Mammary epithelial cell (primary cell): ENCODE data around the gene SPTBN1.

Experiments
- CTCF ChIP-seq, 2 donors: IDR thresholded peaks in 1 of 2; conservative IDR thresholded peaks in 1 of 2; 2 replicates each; pipeline ENCODE4 v1.5.1; 2011 to 2012; ENCODE audit warnings: inconsistent platforms in 2 of 2, low read length in 2 of 2, mild to moderate bottlenecking in 2 of 2, control low read depth in 1 of 2, low read depth in 1 of 2; ENCODE audit not compliant: insufficient read depth in 1 of 2; ENCODE audit errors: extremely low read depth in 1 of 2
- EZH2 ChIP-seq: IDR thresholded peaks from 2 replicates; pipeline ENCODE4 v1.6.1; 2012; ENCODE audit warnings: low read length, inconsistent platforms, borderline replicate concordance

GRCh38 chr2:54438271-54438670 is 17.9 kb upstream of the SPTBN1 start:
- TF ChIP-seq CTCF (conservative IDR thresholded peaks at IDR 0.05 in 1 of 2, IDR thresholded peaks at IDR 0.05 in 1 of 2; ENCODE audit: extremely low read depth in 1 of 2, insufficient read depth in 1 of 2, low read depth in 1 of 2, low read length in 2 of 2) (no peak), EZH2 (no peak)
